HepG2 (cell line): ENCODE results near the gene DDRGK1. TPM values are rescaled to one million over a fixed set of nuclear protein-coding genes. Genes with fewer than 3 reads are reported as not detected.

ENCODE experiments used
- ATF4 ChIP-seq, 2 experiments: fragments of 450-650 bp in 1 of 2; sonication (generic) in 1 of 2; formaldehyde crosslinking; IDR thresholded peaks; 2 replicates each; pipeline versions ENCODE4 v1.5.0 to v1.8.0; 2020 to 2022; ENCODE audit warnings: mild to moderate bottlenecking in 1 of 2, missing genetic modification reagents in 1 of 2
- ATF5 ChIP-seq: sonication (generic); formaldehyde crosslinking; IDR thresholded peaks from 2 replicates; pipeline ENCODE4 v1.4.0; 2020; ENCODE audit warnings: mild to moderate bottlenecking, low read depth, missing genetic modification reagents
- BORCS8-MEF2B ChIP-seq: sonication (generic); formaldehyde crosslinking; IDR thresholded peaks from 2 replicates; pipeline ENCODE4 v1.8.0; 2022; ENCODE audit warnings: mild to moderate bottlenecking, missing genetic modification reagents
- HNF4G ChIP-seq, 2 experiments: sonication (generic) in 1 of 2; formaldehyde crosslinking in 1 of 2; IDR thresholded peaks; 2 replicates each; pipeline versions ENCODE4 v1.4.0 to v1.6.1; 2011 to 2020; ENCODE audit warnings: borderline replicate concordance in 2 of 2, low read depth in 2 of 2, mild to moderate bottlenecking in 2 of 2, low read length in 1 of 2, missing genetic modification reagents in 1 of 2, moderate library complexity in 1 of 2
- JUN ChIP-seq: sonication (generic); formaldehyde crosslinking; IDR thresholded peaks from 2 replicates; pipeline ENCODE4 v1.4.0; 2020; ENCODE audit warnings: mild to moderate bottlenecking, missing genetic modification reagents
- KMT2A ChIP-seq: sonication (generic); formaldehyde crosslinking; IDR thresholded peaks from 2 replicates; pipeline ENCODE4 v1.4.0; 2020; ENCODE audit warnings: missing genetic modification reagents
- NFIB ChIP-seq: sonication (generic); formaldehyde crosslinking; IDR thresholded peaks from 2 replicates; pipeline ENCODE4 v1.9.0; 2021; ENCODE audit warnings: missing genetic modification reagents, mild to moderate bottlenecking, borderline replicate concordance
- NR2F1 ChIP-seq, 2 experiments: fragments of 450-650 bp in 1 of 2; formaldehyde crosslinking in 1 of 2; IDR thresholded peaks; 2 replicates each; pipeline versions ENCODE4 v1.5.0 to v1.6.1; 2016 to 2020; ENCODE audit warnings: mild to moderate bottlenecking in 1 of 2, missing compliant biosample characterization in 1 of 2, missing genetic modification reagents in 1 of 2, moderate library complexity in 1 of 2
- RORA ChIP-seq: sonication (generic); formaldehyde crosslinking; IDR thresholded peaks from 2 replicates; pipeline ENCODE4 v1.5.0; 2020; ENCODE audit warnings: mild to moderate bottlenecking, missing genetic modification reagents, moderate library complexity
- SKI ChIP-seq: fragments of 450-650 bp; IDR thresholded peaks from one replicate; pipeline ENCODE4 v1.6.1; 2018; ENCODE audit warnings: mild to moderate bottlenecking; ENCODE audit not compliant: partially characterized antibody
- SNAPC5 ChIP-seq: sonication (generic); formaldehyde crosslinking; IDR thresholded peaks from 2 replicates; pipeline ENCODE4 v1.8.1; 2023; ENCODE audit warnings: mild to moderate bottlenecking, missing genetic modification reagents, borderline replicate concordance
- SOX6 ChIP-seq, 2 experiments: fragments of 450-650 bp in 1 of 2; sonication (generic) in 1 of 2; formaldehyde crosslinking in 1 of 2; IDR thresholded peaks; 2 replicates each; pipeline versions ENCODE4 v1.4.0 to v1.6.1; 2017 to 2020; ENCODE audit warnings: antibody characterized with exemption in 1 of 2, mild to moderate bottlenecking in 1 of 2, missing genetic modification reagents in 1 of 2
- SSRP1 ChIP-seq: IDR thresholded peaks from 2 replicates; pipeline ENCODE4 v1.6.1; 2016; ENCODE audit warnings: control low read depth
- ZBTB34 ChIP-seq: sonication (generic); formaldehyde crosslinking; IDR thresholded peaks from 2 replicates; pipeline ENCODE4 v1.8.0; 2022; ENCODE audit warnings: mild to moderate bottlenecking, missing genetic modification reagents
- ZBTB39 ChIP-seq: sonication (generic); formaldehyde crosslinking; IDR thresholded peaks from 2 replicates; pipeline ENCODE4 v1.5.0; 2020; ENCODE audit warnings: missing genetic modification reagents
- ZFP36L2 ChIP-seq: sonication (generic); formaldehyde crosslinking; IDR thresholded peaks from 2 replicates; pipeline ENCODE4 v1.4.0; 2020; ENCODE audit warnings: missing genetic modification reagents
- ZNF12 ChIP-seq: sonication (generic); formaldehyde crosslinking; IDR thresholded peaks from 2 replicates; pipeline ENCODE4 v1.5.0; 2020; ENCODE audit warnings: missing genetic modification reagents
- ZNF225 ChIP-seq: sonication (generic); formaldehyde crosslinking; IDR thresholded peaks from 2 replicates; pipeline ENCODE4 v1.4.0; 2020; ENCODE audit warnings: mild to moderate bottlenecking, missing genetic modification reagents
- ZNF256 ChIP-seq: sonication (generic); formaldehyde crosslinking; conservative IDR thresholded peaks from 2 replicates; pipeline ENCODE4 v1.4.0; 2020; ENCODE audit warnings: missing genetic modification reagents
- ZNF282 ChIP-seq: fragments of 450-650 bp; IDR thresholded peaks from 2 replicates; pipeline ENCODE4 v1.6.1; 2018; ENCODE audit not compliant: partially characterized antibody
- ZNF441 ChIP-seq: sonication (generic); formaldehyde crosslinking; IDR thresholded peaks from 2 replicates; pipeline ENCODE4 v1.7.0; 2021; ENCODE audit warnings: missing genetic modification reagents, borderline replicate concordance
- ZNF615 ChIP-seq: sonication (generic); formaldehyde crosslinking; IDR thresholded peaks from 2 replicates; pipeline ENCODE4 v1.5.0; 2020; ENCODE audit warnings: mild to moderate bottlenecking, missing genetic modification reagents, borderline replicate concordance
- ZNF878 ChIP-seq: sonication (generic); formaldehyde crosslinking; IDR thresholded peaks from 2 replicates; pipeline ENCODE4 v1.8.1; 2023; ENCODE audit warnings: mild to moderate bottlenecking, missing genetic modification reagents, moderate library complexity
- ZSCAN9 ChIP-seq: IDR thresholded peaks from 2 replicates; pipeline ENCODE4 v1.6.1; 2016; ENCODE audit warnings: borderline replicate concordance
- polyA plus RNA-seq, 8 experiments: library from polyadenylated mRNA; depleted of rRNA in 3 of 8; stranded (reverse) in 7 of 8; unstranded in 1 of 8; fragments of >200 nt; fragmentation: Illumina TruSeq in 4 of 8; extraction: Trizol in 4 of 8; gene quantifications; 2 replicates each; pipeline versions ENCODE4 v1.2.1 to v1.2.3, GENCODE V29; 2011 to 2016; ENCODE audit warnings: low read depth in 4 of 8, missing spikeins in 1 of 8, mixed read lengths in 1 of 8; ENCODE audit not compliant: insufficient read depth in 1 of 8
- total RNA-seq, 5 experiments: library from RNA; depleted of rRNA; stranded (reverse); fragments of >200 nt; fragmentation: Illumina TruSeq; extraction: Trizol; gene quantifications; 2 replicates each; pipeline ENCODE4 v1.2.3, GENCODE V29; 2016; ENCODE audit warnings: low read depth in 1 of 5

DDRGK1 gene
- total and polyA plus RNA-seq, 2 of the 13 experiments (the other 11 are each of a cell fraction or from before 2014, with no cell fraction given): 96.7 to 149 TPM

- TF ChIP-seq ATF5 (CRISPR knock-in tag): no peak
- no peak for TF ChIP-seq SSRP1
- TF ChIP-seq ZNF615: no peak
- no peak; the same call in 1 of the 2 replicates for TF ChIP-seq ZNF256 (CRISPR knock-in tag)
- no peak for TF ChIP-seq SNAPC5
- no peak for TF ChIP-seq ZBTB34 (CRISPR knock-in tag)
- TF ChIP-seq ZNF282: no peak
- no peak for TF ChIP-seq ATF4 (CRISPR knock-in tag; IDR thresholded peaks at IDR 0.05)
- no peak for TF ChIP-seq KMT2A (CRISPR knock-in tag)
- TF ChIP-seq RORA: no peak
- no peak for TF ChIP-seq JUN (CRISPR knock-in tag)
- no peak for TF ChIP-seq ZNF12 (CRISPR knock-in tag)
- TF ChIP-seq ZBTB39: no peak
- peak; percentile 56; the same call in 1 of the 2 replicates for TF ChIP-seq ZNF441 (CRISPR knock-in tag)
- no peak for TF ChIP-seq ZNF225 (CRISPR knock-in tag)
- peak; percentile 84 to 86 for TF ChIP-seq NR2F1 (CRISPR knock-in tag; IDR thresholded peaks at IDR 0.05)
- no peak for TF ChIP-seq SOX6 (IDR thresholded peaks at IDR 0.05)
- peak; percentile 67 for TF ChIP-seq SOX6 (CRISPR knock-in tag; IDR thresholded peaks at IDR 0.05)
- TF ChIP-seq NFIB (CRISPR knock-in tag): no peak
- TF ChIP-seq ZNF878 (CRISPR knock-in tag): no peak
- TF ChIP-seq ZFP36L2 (CRISPR knock-in tag): no peak
- TF ChIP-seq SKI: no peak
- peak; percentile 19; the same call in 1 of the 2 replicates for TF ChIP-seq HNF4G (IDR thresholded peaks at IDR 0.05; ENCODE audit: borderline replicate concordance, low read depth, low read length)
- no peak for TF ChIP-seq HNF4G (CRISPR knock-in tag; IDR thresholded peaks at IDR 0.05; ENCODE audit: borderline replicate concordance, low read depth)
- TF ChIP-seq BORCS8-MEF2B (CRISPR knock-in tag): peak; percentile 45
- TF ChIP-seq ZSCAN9 (CRISPR knock-in tag): no peak; the same call in 1 of the 2 replicates
Measured at GRCh38 chr20:3250091-3250504, 45.6 kb upstream of the DDRGK1 start (continued).
